GM19467 (cell line): Measurements from ENCODE around the gene HS3ST2.
"Not testable (repeated sequence)": the region's sequence is repeated elsewhere in the genome, so short reads cannot be mapped to it uniquely, and the experiment has no call there.

Experiments used
- ATAC-seq: cut with Tn5 transposase; IDR thresholded peaks from one replicate; pipeline ENCODE4 v1.9.1; 2021; ENCODE audit warnings: mild to moderate bottlenecking, moderate library complexity; ENCODE audit not compliant: unreplicated experiment

The HS3ST2 gene

DNA sequence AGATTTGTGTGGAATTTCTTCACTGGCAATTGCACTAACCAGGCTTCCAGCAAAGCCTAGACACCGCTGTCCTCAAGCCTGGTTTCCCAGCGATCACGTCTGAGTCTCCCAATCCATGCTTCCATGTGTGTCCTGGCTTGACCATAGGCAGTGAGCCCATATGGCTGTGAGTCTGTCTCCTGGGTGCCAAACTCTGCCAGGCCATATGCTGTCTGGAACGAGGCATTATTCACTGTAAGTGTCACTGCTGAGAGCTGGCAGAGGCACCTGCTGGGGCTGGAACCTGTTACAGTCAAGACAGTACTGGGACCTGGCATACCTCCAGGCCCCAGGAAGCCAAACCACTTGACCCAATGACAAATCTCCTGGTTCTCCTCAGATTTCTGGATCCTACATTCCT is 60.4 kb downstream of the HS3ST2 start:
- no peak for ATAC-seq

GRCh38 chr16:22878955-22879354 is 65.0 kb downstream of the HS3ST2 start:
- no peak for ATAC-seq

GRCh38 chr16:22879466-22879865 is 65.5 kb downstream of the HS3ST2 start:
- ATAC-seq: no peak

GRCh38 chr16:22882981-22883380 is 69.0 kb downstream of the HS3ST2 start:
- no peak for ATAC-seq

- no peak for ATAC-seq
Measured at GRCh38 chr16:22885951-22886350, 72.0 kb downstream of the HS3ST2 start.

DNA sequence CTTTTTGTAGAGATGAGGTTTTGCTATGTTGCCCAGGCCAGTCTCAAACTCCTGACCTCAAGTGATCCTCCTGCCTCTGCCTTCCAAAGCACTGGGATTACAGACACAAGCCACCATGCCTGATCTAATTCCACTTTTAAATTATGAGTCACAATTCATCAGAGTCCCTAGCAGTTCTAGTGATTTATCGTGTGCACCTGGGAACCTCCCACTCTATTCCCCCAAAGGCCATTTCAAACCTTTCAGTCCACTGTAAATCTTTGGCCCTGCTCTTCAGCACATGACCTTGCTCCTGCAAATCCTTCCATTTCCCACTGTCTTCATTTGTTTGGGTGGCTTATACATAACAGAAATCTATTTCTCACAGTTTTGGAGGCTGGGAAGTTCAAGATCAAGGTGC is 73.0 kb downstream of the HS3ST2 start:
- no peak for ATAC-seq

DNA sequence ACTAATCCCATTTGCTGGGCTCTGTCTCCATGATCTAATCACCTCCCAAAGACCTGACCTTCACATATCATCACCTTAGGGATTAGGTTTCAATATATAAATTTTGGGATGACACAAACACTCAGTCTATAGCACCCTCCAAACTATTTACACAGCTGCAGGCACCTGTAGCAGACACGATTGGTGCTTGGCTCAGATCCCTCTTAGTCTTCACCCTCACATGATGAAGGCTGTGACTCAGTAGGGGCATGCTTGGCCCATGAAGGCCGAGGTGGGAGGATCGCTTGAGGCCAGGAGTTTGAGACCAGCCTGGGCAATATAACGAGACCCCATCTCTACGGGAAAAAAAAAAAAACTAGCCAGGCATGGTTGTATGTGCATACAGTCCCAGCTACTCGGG is 73.5 kb downstream of the HS3ST2 start:
- ATAC-seq: no peak

DNA sequence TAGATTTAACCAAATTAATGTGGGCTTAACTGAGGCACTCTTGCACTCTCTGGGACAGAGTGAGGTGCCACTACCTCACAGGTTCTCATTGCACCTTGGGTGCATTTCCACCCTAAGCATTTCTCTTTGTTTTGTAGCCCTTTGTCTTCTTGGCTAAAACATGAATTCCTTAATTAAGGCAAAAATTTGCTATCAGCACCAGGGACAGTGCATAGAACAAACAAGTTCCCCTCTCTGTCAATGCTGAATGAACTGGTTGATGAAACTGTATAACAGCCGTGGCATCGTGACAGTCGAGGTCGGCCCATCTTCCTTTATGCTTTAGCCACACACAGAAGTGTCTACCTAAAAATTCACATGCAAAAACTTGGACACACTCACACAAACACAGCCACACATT is 74.8 kb downstream of the HS3ST2 start:
- ATAC-seq: no peak

DNA sequence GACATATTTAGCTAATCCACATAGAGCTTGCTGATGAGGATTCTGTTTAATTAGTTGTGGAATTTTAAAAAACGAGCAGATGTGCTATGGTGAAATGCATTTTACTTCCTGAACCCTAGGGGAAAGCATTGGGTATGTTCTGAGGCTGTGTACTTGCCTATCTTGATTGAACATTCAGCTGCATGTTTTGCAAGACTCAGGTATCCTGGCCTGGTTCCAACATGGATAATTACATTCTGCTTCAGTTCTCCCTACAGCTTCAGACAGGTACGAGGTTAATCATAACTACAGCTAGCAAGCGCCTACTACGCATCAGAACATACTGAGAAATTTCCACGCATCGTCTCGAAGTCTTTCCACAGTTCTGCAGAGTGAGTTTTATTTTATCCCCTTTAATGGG is 77.0 kb downstream of the HS3ST2 start:
- ATAC-seq: no peak

GRCh38 chr16:22897184-22897583 is 83.2 kb downstream of the HS3ST2 start:
- no peak for ATAC-seq

- ATAC-seq: no peak
Measured at GRCh38 chr16:22898131-22898530, 84.2 kb downstream of the HS3ST2 start.

DNA sequence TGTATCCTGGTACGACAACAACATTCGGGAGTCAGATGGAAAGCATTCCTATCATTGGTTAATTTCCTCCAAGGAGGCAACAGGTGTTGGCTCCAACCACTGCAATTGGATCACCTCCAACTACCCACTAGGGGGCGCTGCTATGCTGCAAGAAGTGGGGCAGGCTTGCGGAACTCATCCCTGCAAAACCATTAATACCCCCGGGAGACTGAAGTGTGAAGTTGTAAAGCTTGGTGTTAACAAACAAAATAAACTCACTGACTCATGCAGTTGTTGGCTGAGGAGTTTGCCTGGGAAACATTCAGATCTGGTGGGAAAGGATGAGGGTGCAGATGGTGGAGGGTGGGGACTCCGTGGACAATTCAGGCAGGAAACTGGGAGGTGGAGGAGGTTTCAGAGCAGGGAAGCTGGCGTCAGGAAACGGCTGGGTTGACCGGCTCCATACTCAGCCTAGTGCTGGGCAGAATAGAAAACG is 84.9 kb downstream of the HS3ST2 start:
- no peak for ATAC-seq

DNA sequence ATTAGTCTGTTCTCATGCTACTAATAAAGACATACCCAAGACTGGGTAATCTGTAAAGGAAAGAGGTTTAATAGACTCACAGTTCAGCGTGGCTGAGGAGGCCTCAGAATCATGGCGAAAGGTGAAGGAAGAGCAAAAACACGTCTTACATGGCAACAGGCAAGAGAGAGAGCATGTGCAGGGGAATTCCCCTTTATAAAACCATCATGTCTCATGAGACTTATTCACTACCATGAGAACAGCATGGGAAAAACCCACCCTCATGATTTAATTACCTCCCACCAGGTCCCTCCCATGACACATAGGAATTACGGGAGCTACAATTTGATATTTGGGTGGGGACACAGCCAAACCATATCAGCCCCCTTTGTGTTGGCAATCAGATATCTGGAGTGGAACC is 85.6 kb downstream of the HS3ST2 start:
- ATAC-seq: not testable (repeated sequence)

DNA sequence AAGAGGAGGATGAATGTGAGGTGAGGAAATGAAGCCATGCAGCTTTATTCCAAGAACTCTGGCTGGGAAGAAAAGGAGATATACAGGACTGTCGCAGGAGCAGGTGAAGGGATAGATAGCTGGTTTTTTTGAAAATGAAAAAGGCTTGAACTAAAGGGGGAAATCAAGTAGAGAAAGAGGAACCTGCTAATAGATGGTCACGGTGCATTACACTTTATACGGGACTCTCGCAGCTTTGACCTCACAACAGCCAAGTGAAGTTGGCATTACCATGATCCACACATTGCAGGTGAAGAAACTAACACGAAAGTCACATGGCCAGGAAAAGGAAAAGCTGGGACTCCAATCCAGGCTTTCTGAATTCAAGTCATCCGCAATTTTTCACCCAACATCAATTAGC is 86.9 kb downstream of the HS3ST2 start:
- no peak for ATAC-seq

DNA sequence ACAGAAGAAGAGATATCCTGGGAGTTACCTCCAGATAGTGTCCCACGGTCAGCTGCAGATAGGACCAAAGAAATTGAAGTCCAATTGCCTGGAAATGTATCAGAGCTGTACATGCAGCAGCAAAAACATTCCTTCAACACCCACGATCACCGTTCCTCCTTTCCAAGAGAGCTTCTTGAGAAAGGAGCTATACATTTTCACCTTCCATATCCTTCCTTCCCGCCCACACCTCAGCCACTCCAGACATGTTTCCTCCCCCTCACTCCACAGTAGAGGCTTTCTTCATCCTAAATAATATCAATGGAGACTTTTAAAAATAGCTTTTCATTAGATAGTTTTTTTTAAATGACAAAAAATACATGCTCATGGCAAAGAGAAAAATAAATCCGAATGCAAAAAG is 87.6 kb downstream of the HS3ST2 start:
- no peak for ATAC-seq

GRCh38 chr16:22903716-22904115 is 89.8 kb downstream of the HS3ST2 start:
- ATAC-seq: no peak

- ATAC-seq: no peak
Measured at GRCh38 chr16:22912654-22913053, 98.7 kb downstream of the HS3ST2 start.

DNA sequence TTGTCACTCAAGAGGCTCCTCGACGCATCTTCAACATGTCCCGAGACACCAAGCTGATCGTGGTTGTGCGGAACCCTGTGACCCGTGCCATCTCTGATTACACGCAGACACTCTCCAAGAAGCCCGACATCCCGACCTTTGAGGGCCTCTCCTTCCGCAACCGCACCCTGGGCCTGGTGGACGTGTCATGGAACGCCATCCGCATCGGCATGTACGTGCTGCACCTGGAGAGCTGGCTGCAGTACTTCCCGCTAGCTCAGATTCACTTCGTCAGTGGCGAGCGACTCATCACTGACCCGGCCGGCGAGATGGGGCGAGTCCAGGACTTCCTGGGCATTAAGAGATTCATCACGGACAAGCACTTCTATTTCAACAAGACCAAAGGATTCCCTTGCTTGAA is 101.0 kb downstream of the HS3ST2 start:
- no peak for ATAC-seq

GRCh38 chr16:22923491-22923890 is 109.5 kb downstream of the HS3ST2 start:
- no peak for ATAC-seq

GRCh38 chr16:22924492-22924891 is 110.5 kb downstream of the HS3ST2 start:
- ATAC-seq: no peak

GRCh38 chr16:22926105-22926751 is 112.3 kb downstream of the HS3ST2 start:
- ATAC-seq: no peak

- ATAC-seq: no peak
Measured at GRCh38 chr16:22927306-22927705, 113.3 kb downstream of the HS3ST2 start.

DNA sequence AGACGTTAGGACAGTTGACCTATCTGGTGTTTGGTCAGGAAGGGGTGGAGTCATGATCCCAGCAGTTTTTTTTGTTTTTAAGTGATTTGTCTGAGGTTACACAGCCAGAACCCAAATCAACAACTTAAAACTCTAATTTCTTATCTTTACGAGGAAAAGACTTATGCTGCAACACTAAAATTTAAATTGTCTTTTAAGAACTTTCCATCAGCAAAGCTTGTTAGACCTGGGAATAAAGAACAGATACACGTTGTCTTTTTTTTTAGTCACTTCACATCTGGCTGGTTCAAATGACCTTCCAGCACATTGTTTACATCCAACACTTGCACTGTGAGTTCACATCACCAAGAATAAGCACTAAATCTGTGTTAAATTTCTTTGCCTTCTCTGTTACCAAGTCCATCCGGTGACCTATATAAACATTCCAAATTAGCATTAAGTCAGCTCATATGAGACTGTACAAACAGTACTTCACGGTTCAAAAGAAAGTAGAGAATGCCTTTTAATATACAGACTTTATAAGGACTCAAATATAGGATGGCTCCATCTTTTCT is 115.0 kb downstream of the HS3ST2 start:
- no peak for ATAC-seq
